OCI-LY3 (cell line): ENCODE results near the gene PAK5.

Source experiments
- H2AFZ ChIP-seq: fragments of 200-600, 300-600 bp; shearing (Covaris generic); 2 replicates; pipeline ENCODE4 v1.6.0; 2014; ENCODE audit warnings: antibody characterized with exemption, low read depth, low read length
- H3K27ac ChIP-seq: fragments of 200-600, 300-600 bp; sonication (generic); 2 replicates; pipeline ENCODE4 v1.5.1; 2014; ENCODE audit warnings: mild to moderate bottlenecking, low read length, moderate library complexity, mixed read lengths
- H3K27me3 ChIP-seq: fragments of 200-600, 300-600 bp; sonication (generic); 2 replicates; pipeline ENCODE4 v1.6.1; 2014; ENCODE audit warnings: low read depth, low read length, mixed read lengths
- H3K36me3 ChIP-seq: fragments of 200-600, 300-600 bp; sonication (generic); replicated peaks from 2 replicates; pipeline ENCODE3; 2014; ENCODE audit warnings: low read depth, low read length, mixed read lengths
- H3K4me1 ChIP-seq: fragments of 300-600, 200-600 bp; sonication (generic); 2 replicates; pipeline ENCODE4 v1.6.1; 2014; ENCODE audit warnings: low read length, mixed read lengths
- H3K4me2 ChIP-seq: fragments of 200-600, 300-600 bp; sonication (generic); 2 replicates; pipeline ENCODE4 v1.6.1; 2014; ENCODE audit warnings: low read length, mixed read lengths
- H3K4me3 ChIP-seq: fragments of 300-600, 200-600 bp; sonication (generic); 2 replicates; pipeline ENCODE4 v1.5.1; 2014; ENCODE audit warnings: antibody characterized with exemption, mild to moderate bottlenecking, low read length, moderate library complexity
- H3K79me2 ChIP-seq: fragments of 300-600, 200-600 bp; shearing (Covaris generic); 2 replicates; pipeline ENCODE4 v1.6.1; 2014; ENCODE audit warnings: mild to moderate bottlenecking, low read length, mixed read lengths
- H3K9ac ChIP-seq: fragments of 300-600, 200-600 bp; shearing (Covaris generic); 2 replicates; pipeline ENCODE4 v1.6.0; 2014; ENCODE audit warnings: mild to moderate bottlenecking, low read length, moderate library complexity
- H3K9me3 ChIP-seq: fragments of 200-600, 300-600 bp; shearing (Covaris generic); 2 replicates; pipeline ENCODE4 v1.6.1; 2014; ENCODE audit warnings: low read length, mixed read lengths; ENCODE audit not compliant: insufficient read depth
- H4K20me1 ChIP-seq: fragments of 200-600, 300-600 bp; sonication (generic); 2 replicates; pipeline ENCODE4 v1.6.1; 2016; ENCODE audit warnings: low read length, mixed read lengths; ENCODE audit not compliant: insufficient read depth
- EZH2phosphoT487 ChIP-seq: fragments of 200-600 bp; shearing (Covaris generic); IDR thresholded peaks from 2 replicates; pipeline ENCODE4 v1.6.1; 2018; ENCODE audit warnings: antibody characterized with exemption, mixed run types, low read depth
- TF ChIP-seq, protein P1 (sequence below): fragments of 200-600, 300-600 bp; sonication (generic); IDR thresholded peaks from 2 replicates; pipeline ENCODE4 v1.5.1; 2014; ENCODE audit warnings: antibody characterized with exemption, low read length, low read depth

PAK5 gene

GRCh38 chr20:9686455-9686854 lies 152.4 kb downstream of the PAK5 start:
- Histone ChIP-seq H3K4me2 (no peak overlapping the region), H3K27me3 (peaks cover 8% of the 10 kb centered on the region), H3K4me3 (no peak overlapping the region), H3K9ac (no peak overlapping the region), H3K4me1 (no peaks in the 10 kb centered on the region), H3K27ac (no peak overlapping the region), H4K20me1 (no peaks in the 10 kb centered on the region), H3K9me3 (no peaks in the 10 kb centered on the region), H2AFZ (no peak overlapping the region), H3K79me2 (no peaks in the 10 kb centered on the region), H3K36me3 (no peaks in the 10 kb centered on the region)
- no peak for TF ChIP-seq EZH2phosphoT487
- TF ChIP-seq, protein P1, sequence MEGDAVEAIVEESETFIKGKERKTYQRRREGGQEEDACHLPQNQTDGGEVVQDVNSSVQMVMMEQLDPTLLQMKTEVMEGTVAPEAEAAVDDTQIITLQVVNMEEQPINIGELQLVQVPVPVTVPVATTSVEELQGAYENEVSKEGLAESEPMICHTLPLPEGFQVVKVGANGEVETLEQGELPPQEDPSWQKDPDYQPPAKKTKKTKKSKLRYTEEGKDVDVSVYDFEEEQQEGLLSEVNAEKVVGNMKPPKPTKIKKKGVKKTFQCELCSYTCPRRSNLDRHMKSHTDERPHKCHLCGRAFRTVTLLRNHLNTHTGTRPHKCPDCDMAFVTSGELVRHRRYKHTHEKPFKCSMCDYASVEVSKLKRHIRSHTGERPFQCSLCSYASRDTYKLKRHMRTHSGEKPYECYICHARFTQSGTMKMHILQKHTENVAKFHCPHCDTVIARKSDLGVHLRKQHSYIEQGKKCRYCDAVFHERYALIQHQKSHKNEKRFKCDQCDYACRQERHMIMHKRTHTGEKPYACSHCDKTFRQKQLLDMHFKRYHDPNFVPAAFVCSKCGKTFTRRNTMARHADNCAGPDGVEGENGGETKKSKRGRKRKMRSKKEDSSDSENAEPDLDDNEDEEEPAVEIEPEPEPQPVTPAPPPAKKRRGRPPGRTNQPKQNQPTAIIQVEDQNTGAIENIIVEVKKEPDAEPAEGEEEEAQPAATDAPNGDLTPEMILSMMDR, result no peak

GRCh38 chr20:9686001-9686400 lies 152.9 kb downstream of the PAK5 start:
- Histone ChIP-seq H3K4me1 (no peaks in the 10 kb centered on the region), H3K4me3 (no peak overlapping the region), H2AFZ (no peak overlapping the region)

DNA sequence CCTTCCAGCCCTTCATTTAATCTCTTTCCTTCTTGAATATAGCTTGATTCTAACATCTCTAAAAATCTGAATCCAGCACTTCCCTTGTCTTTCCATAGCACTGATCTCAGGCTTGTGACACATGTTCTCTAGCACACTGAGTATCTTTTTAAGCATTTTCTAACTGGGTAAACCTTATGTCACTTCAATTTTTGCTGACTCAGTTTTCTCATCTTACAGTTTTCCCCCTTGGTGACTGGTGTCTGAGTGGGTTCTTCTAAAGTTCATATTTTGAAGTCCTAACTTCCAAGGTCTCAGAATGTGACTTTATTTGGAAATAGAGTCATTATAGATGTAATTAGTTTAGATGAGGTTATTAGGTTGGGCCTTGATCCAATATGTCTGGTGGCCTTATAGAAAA lies 153.9 kb downstream of the PAK5 start:
- no peaks in the 10 kb centered on the region for H3K36me3 ChIP-seq
- peaks cover 8% of the 10 kb centered on the region for H3K27me3 ChIP-seq
- TF ChIP-seq, protein P1, result no peak
- TF ChIP-seq EZH2phosphoT487, result no peak
- no peaks in the 10 kb centered on the region for H3K4me1 ChIP-seq
- no peaks in the 10 kb centered on the region for H3K9me3 ChIP-seq
- no peak overlapping the region for H3K9ac ChIP-seq
- H3K4me2 ChIP-seq, result no peak overlapping the region
- H2AFZ ChIP-seq, result no peak overlapping the region
- no peak overlapping the region for H3K4me3 ChIP-seq
- no peaks in the 10 kb centered on the region for H3K79me2 ChIP-seq
- no peaks in the 10 kb centered on the region for H4K20me1 ChIP-seq
- no peak overlapping the region for H3K27ac ChIP-seq

More at GRCh38 chr20:9686001-9686400, 152.9 kb downstream of the PAK5 start:
- Histone ChIP-seq H3K9ac (no peak overlapping the region), H3K27me3 (peaks cover 8% of the 10 kb centered on the region), H3K36me3 (no peaks in the 10 kb centered on the region), H3K79me2 (no peaks in the 10 kb centered on the region), H4K20me1 (no peaks in the 10 kb centered on the region), H3K9me3 (no peaks in the 10 kb centered on the region), H3K4me2 (no peak overlapping the region), H3K27ac (no peak overlapping the region)
- TF ChIP-seq EZH2phosphoT487, result no peak
- TF ChIP-seq, protein P1, result no peak

GRCh38 chr20:9677100-9677623 lies 161.7 kb downstream of the PAK5 start:
- Histone ChIP-seq H3K79me2 (no peaks in the 10 kb centered on the region), H3K9me3 (no peaks in the 10 kb centered on the region), H3K36me3 (no peaks in the 10 kb centered on the region), H3K27me3 (no peaks in the 10 kb centered on the region; the same call in 1 of the 2 replicates), H3K27ac (no peak overlapping the region), H3K4me1 (no peaks in the 10 kb centered on the region), H4K20me1 (no peaks in the 10 kb centered on the region), H3K4me2 (no peak overlapping the region), H2AFZ (no peak overlapping the region), H3K4me3 (no peak overlapping the region), H3K9ac (no peak overlapping the region)
- TF ChIP-seq, protein P1, result no peak
- no peak for TF ChIP-seq EZH2phosphoT487
